HL-60 (cell line): ENCODE results near the gene FCRL6.

ENCODE experiments used
- CTCF ChIP-seq: IDR thresholded peaks from one replicate; pipeline ENCODE4 v1.5.1; 2011; ENCODE audit warnings: low read length, control low read depth, inconsistent platforms; ENCODE audit not compliant: insufficient read depth
- GABPA ChIP-seq: IDR thresholded peaks from 2 replicates; pipeline ENCODE4 v1.6.1; 2012; ENCODE audit warnings: low read depth
- POLR2AphosphoS5 ChIP-seq: IDR thresholded peaks from 2 replicates; pipeline ENCODE4 v1.6.1; 2012; ENCODE audit warnings: low read depth
- SPI1 ChIP-seq: IDR thresholded peaks from 2 replicates; pipeline ENCODE4 v1.6.1; 2012; ENCODE audit warnings: low read depth, mild to moderate bottlenecking, borderline replicate concordance
- TF ChIP-seq, protein P1 (sequence below): IDR thresholded peaks from 2 replicates; pipeline ENCODE4 v1.6.1; 2012; ENCODE audit warnings: low read depth; ENCODE audit not compliant: insufficient replicate concordance

GRCh38 chr1:159800177-159800930 is 1.8 kb upstream of the FCRL6 start:
- TF ChIP-seq SPI1 (peak; percentile 42; the same call in 1 of the 2 replicates), POLR2AphosphoS5 (no peak), CTCF (no peak), GABPA (no peak)
- TF ChIP-seq, protein P1, sequence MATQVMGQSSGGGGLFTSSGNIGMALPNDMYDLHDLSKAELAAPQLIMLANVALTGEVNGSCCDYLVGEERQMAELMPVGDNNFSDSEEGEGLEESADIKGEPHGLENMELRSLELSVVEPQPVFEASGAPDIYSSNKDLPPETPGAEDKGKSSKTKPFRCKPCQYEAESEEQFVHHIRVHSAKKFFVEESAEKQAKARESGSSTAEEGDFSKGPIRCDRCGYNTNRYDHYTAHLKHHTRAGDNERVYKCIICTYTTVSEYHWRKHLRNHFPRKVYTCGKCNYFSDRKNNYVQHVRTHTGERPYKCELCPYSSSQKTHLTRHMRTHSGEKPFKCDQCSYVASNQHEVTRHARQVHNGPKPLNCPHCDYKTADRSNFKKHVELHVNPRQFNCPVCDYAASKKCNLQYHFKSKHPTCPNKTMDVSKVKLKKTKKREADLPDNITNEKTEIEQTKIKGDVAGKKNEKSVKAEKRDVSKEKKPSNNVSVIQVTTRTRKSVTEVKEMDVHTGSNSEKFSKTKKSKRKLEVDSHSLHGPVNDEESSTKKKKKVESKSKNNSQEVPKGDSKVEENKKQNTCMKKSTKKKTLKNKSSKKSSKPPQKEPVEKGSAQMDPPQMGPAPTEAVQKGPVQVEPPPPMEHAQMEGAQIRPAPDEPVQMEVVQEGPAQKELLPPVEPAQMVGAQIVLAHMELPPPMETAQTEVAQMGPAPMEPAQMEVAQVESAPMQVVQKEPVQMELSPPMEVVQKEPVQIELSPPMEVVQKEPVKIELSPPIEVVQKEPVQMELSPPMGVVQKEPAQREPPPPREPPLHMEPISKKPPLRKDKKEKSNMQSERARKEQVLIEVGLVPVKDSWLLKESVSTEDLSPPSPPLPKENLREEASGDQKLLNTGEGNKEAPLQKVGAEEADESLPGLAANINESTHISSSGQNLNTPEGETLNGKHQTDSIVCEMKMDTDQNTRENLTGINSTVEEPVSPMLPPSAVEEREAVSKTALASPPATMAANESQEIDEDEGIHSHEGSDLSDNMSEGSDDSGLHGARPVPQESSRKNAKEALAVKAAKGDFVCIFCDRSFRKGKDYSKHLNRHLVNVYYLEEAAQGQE, result no peak
